Prostate gland (tissue), 2 donors: ENCODE results near the gene C1orf159. TPM values are rescaled to one million over a fixed set of nuclear protein-coding genes. Genes with fewer than 3 reads are reported as not detected.
"Not testable (repeated sequence)": the region's sequence is repeated elsewhere in the genome, so short reads cannot be mapped to it uniquely, and the experiment has no call there.

Source experiments
- DNase-seq: peaks from one replicate; pipeline ENCODE4 v3.0.0-alpha.2; 2019; ENCODE audit warnings: low spot score
- H3K27ac ChIP-seq, 2 donors: fragments of 200-600 bp; sonication (generic); 2 replicates each; pipeline ENCODE4 v1.5.1; 2017 to 2019
- H3K27me3 ChIP-seq: fragments of 200-600 bp; sonication (generic); replicated peaks from 2 replicates; pipeline ENCODE4 v1.5.1; 2019; ENCODE audit not compliant: insufficient read depth
- H3K36me3 ChIP-seq, 2 donors: fragments of 200-600 bp; sonication (generic); 1 replicate in 1 of 2; 2 replicates in 1 of 2; pipeline versions ENCODE4 v1.5.1 to v1.8.1; 2017 to 2019
- H3K4me1 ChIP-seq: fragments of 200-600 bp; sonication (generic); replicated peaks from 2 replicates; pipeline ENCODE4 v1.5.1; 2019
- H3K4me3 ChIP-seq, 2 donors: fragments of 200-600 bp; sonication (generic); 2 replicates each; pipeline ENCODE4 v1.5.1; 2017 to 2019
- H3K9me3 ChIP-seq: fragments of 200-600 bp; sonication (generic); 2 replicates; pipeline ENCODE4 v1.5.1; 2017
- CTCF ChIP-seq, 4 experiments: fragments of 200-600 bp in 2 of 4; fragments of 450-650 bp in 2 of 4; sonication (generic) in 2 of 4; IDR thresholded peaks; 1 replicate in 3 of 4; 2 replicates in 1 of 4; pipeline ENCODE4 v1.5.1; 2016 to 2019; ENCODE audit warnings: antibody characterized with exemption in 4 of 4, mild to moderate bottlenecking in 2 of 4, moderate library complexity in 2 of 4
- POLR2A ChIP-seq: fragments of 450-650 bp; IDR thresholded peaks from one replicate; pipeline ENCODE4 v1.6.1; 2016; ENCODE audit warnings: antibody characterized with exemption, mild to moderate bottlenecking
- POLR2AphosphoS5 ChIP-seq: sonication (generic); formaldehyde crosslinking; IDR thresholded peaks from one replicate; pipeline ENCODE4 v1.6.1; 2017; ENCODE audit warnings: antibody characterized with exemption
- WGBS: methylation state at CpG from one replicate; pipeline ENCODE4 v1.1.5; 2018; 5-methylcytosine and 5-hydroxymethylcytosine counted together
- intact Hi-C: fragments of 100-400 bp; cut with DNase I; formaldehyde crosslinking; loops from one replicate; pipeline ENCODE4 v1.14.2; 2022
- total RNA-seq, 2 donors: library from RNA; depleted of rRNA; stranded (reverse); fragments of >200 nt; gene quantifications; one replicate each; pipeline ENCODE4 v1.1.0, GENCODE V29; 2016

The C1orf159 gene
- total RNA-seq, 2 donors from 2014 or later, result 20.0 to 26.4 TPM

DNA sequence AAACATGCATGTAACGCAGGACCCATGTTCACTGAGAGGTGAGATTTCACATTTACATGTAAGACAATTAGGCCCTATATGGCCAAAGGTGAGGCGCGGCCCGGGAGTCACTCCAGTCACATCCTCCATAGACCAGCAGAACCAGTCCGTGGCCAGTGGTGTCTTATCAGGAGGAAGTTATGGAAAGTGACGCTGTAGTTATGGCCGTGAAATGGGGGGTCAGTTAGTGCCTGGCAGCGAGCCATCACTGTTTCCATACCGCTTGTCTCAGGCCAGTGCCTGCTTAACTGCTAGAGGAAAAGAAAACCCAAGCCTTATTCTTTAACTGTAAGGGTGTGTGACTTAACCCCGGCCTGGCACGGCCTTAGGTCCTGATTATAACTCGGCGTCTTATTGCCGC lies 6.1 kb downstream of the C1orf159 start:
- H3K9me3 ChIP-seq, result no peaks in the 10 kb centered on the region
- WGBS, result 86% methylated on average over 14 of the region's 14 CpGs
- H3K4me1 ChIP-seq, result no peaks in the 10 kb centered on the region
- H3K4me3 ChIP-seq, result no peak overlapping the region
- H3K36me3 ChIP-seq, result no peaks in the 10 kb centered on the region
- H3K27ac ChIP-seq, result no peak overlapping the region
- no peak for DNase-seq
- intact Hi-C loops, result no loop called here
- no peak for TF ChIP-seq POLR2A
- TF ChIP-seq POLR2AphosphoS5, result no peak
- no peak for TF ChIP-seq CTCF (IDR thresholded peaks at IDR 0.05)
- H3K27me3 ChIP-seq, result no peaks in the 10 kb centered on the region

DNA sequence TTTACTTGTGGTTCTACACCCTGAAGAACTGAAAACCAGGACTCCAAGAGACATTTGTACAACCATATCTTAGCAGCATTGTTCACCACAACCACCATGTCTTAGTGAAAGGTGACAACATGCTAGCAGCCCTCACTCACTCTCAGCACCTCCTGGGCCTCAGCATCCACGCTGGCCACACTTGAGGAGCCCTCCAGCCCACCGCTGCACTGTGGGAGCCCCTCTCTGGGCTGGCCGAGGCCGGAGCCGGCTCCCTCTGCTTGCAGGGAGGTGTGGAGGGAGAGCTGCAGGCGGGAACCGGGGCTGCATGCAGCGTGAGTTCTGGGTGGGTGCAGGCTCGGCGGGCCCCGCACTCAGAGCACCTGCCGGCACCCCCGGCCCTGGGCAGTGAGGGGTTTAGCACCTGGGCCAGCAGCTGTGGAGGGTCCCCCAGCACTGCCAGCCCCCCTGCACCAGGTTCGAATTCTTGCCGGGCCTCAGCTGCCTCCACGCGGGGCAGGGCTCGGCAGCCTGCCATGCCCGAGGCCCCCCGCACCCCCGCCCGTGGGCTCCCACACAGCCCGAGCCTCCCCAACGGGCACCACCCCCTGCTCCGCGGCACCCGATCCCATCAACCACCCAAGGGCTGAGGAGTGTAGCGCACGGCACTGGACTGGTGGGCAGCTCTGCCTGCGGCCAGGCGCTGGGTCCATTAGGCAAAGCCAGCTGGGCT lies 9.2 kb downstream of the C1orf159 start:
- no peaks in the 10 kb centered on the region for H3K27me3 ChIP-seq
- no peaks in the 10 kb centered on the region for H3K9me3 ChIP-seq
- no peak for DNase-seq
- H3K4me3 ChIP-seq, result no peak overlapping the region
- no peak overlapping the region for H3K27ac ChIP-seq
- no peaks in the 10 kb centered on the region for H3K4me1 ChIP-seq
- 98% methylated on average over 31 of the region's 31 CpGs for WGBS
- intact Hi-C loops, result no loop called here
- H3K36me3 ChIP-seq, result no peaks in the 10 kb centered on the region
- no peak for TF ChIP-seq POLR2AphosphoS5

DNA sequence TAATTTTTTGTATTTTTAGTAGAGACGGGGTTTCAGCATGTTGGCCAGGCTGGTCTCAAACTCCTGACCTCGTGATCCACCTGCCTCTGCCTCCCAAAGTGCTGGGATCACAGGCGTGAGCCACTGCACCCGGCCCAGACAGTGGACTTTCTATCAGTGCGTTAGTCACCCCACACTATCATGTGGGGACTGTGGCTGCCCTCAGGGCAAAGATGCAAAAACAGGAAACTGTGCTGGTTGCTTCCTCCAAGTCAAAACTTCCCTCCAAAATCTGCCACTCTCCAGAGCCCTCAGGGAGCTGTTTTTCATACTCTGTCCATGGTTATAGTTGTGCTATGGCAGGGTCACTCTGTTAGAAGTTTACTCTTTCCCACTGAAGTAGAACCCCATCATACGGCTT lies 11.7 kb downstream of the C1orf159 start:
- H3K36me3 ChIP-seq, H3K4me1 ChIP-seq, DNase-seq, H3K27ac ChIP-seq, H3K9me3 ChIP-seq, intact Hi-C loops, H3K4me3 ChIP-seq, H3K27me3 ChIP-seq: not testable (repeated sequence)
- WGBS, result 84% methylated on average over 6 of the region's 6 CpGs

GRCh38 chr1:1101503-1101902 lies 14.4 kb downstream of the C1orf159 start:
- Histone ChIP-seq H3K36me3 (no peaks in the 10 kb centered on the region), H3K27me3 (no peaks in the 10 kb centered on the region), H3K27ac (no peak overlapping the region), H3K4me3 (no peak overlapping the region), H3K4me1 (no peaks in the 10 kb centered on the region), H3K9me3 (no peaks in the 10 kb centered on the region)
- intact Hi-C loops, result no loop called here
- DNase-seq, result no peak
- 94% methylated on average over 7 of the region's 7 CpGs for WGBS
- no peak for TF ChIP-seq CTCF (IDR thresholded peaks at IDR 0.05)
- TF ChIP-seq POLR2A, result no peak
- TF ChIP-seq POLR2AphosphoS5, result no peak

DNA sequence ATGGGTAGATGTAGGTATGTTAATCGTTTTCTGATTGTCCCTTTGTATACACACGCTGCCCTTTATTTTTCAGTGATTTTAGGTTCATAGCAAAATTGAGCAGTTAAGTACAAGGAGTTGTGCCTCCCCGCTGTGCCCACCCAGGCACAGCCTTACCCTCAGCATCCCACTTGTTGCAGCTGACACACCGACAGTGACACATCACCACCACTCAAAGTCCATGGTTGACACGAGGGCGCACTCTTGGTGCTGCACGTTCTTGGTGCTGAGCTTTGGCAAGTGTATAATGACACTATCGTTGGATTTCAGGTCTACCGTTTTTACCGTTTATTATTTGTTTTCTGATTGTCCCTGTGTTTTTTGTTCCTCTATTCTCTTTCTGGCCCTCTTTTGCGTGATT lies 15.6 kb downstream of the C1orf159 start:
- Histone ChIP-seq H3K36me3 (no peaks in the 10 kb centered on the region), H3K4me1 (no peaks in the 10 kb centered on the region), H3K9me3 (no peaks in the 10 kb centered on the region), H3K27me3 (no peaks in the 10 kb centered on the region), H3K27ac (no peak overlapping the region), H3K4me3 (no peak overlapping the region)
- DNase-seq, result no peak
- intact Hi-C loops, result no loop called here
- WGBS, result 92% methylated on average over 11 of the region's 11 CpGs
- no peak for TF ChIP-seq POLR2A
- TF ChIP-seq POLR2AphosphoS5, result no peak
- TF ChIP-seq CTCF (IDR thresholded peaks at IDR 0.05), result no peak

GRCh38 chr1:1099506-1100183 lies 16.2 kb downstream of the C1orf159 start:
- 85% methylated on average over 4 of the region's 4 CpGs for WGBS
- Histone ChIP-seq H3K27ac (no peak overlapping the region), H3K4me1 (no peaks in the 10 kb centered on the region), H3K27me3 (no peaks in the 10 kb centered on the region), H3K4me3 (no peak overlapping the region), H3K36me3 (no peaks in the 10 kb centered on the region), H3K9me3 (no peaks in the 10 kb centered on the region)
- no peak for TF ChIP-seq POLR2AphosphoS5
- TF ChIP-seq CTCF (IDR thresholded peaks at IDR 0.05), result no peak
- TF ChIP-seq POLR2A, result no peak
- no peak for DNase-seq
- intact Hi-C loops, result no loop called here
